Measurements from ENCODE around the gene USP53. TPM values are rescaled to one million over a fixed set of nuclear protein-coding genes. Genes with fewer than 3 reads are reported as not detected.

USP53 gene
- total RNA-seq, 1 experiment from 2014 or later = 20.1 TPM

- TF ChIP-seq ELF4 (CRISPR knock-in tag; IDR thresholded peaks at IDR 0.05; ENCODE audit: low read depth) (no peak), ZSCAN18 (CRISPR knock-in tag; IDR thresholded peaks at IDR 0.05) (no peak), CBFB (CRISPR knock-in tag; IDR thresholded peaks at IDR 0.05; ENCODE audit: low read depth) (no peak), HMGXB4 (CRISPR knock-in tag; IDR thresholded peaks at IDR 0.05) (no peak), ARID4B (CRISPR knock-in tag; IDR thresholded peaks at IDR 0.05; ENCODE audit: borderline replicate concordance) (no peak), ZNF232 (CRISPR knock-in tag; IDR thresholded peaks at IDR 0.05) (no peak), ATF6 (CRISPR knock-in tag; IDR thresholded peaks at IDR 0.05) (no peak), E2F4 (CRISPR knock-in tag; IDR thresholded peaks at IDR 0.05; ENCODE audit: borderline replicate concordance, low read depth) (no peak), ZNF317 (CRISPR knock-in tag; IDR thresholded peaks at IDR 0.05; ENCODE audit: borderline replicate concordance, low read depth) (no peak), NFE2L1 (CRISPR knock-in tag; IDR thresholded peaks at IDR 0.05) (no peak), SOX15 (CRISPR knock-in tag; IDR thresholded peaks at IDR 0.05) (no peak), CTCF (IDR thresholded peaks at IDR 0.05) (no peak), ZNF263 (CRISPR knock-in tag; IDR thresholded peaks at IDR 0.05; ENCODE audit: low read depth) (no peak), RELA (CRISPR knock-in tag; IDR thresholded peaks at IDR 0.05; ENCODE audit: borderline replicate concordance) (no peak)
These were observed 27.6 kb downstream of the USP53 start (continued) for GRCh38 chr4:119240128-119240527.
